GM12891 (cell line): ENCODE results near the gene PPP1R9B.
A peak's percentile ranks its signal among the peaks of the same experiment; 100 is the strongest.

Source experiments
- DNase-seq: peaks from one replicate; pipeline ENCODE4 v3.0.0; 2011; ENCODE audit warnings: low spot score; ENCODE audit not compliant: insufficient read length
- FAIRE-seq: peaks from 2 replicates; lab custom pipeline; 2011; peaks lifted over from hg19 to GRCh38; lab: Jason Lieb, UNC
- PAX5 ChIP-seq: IDR thresholded peaks from 2 replicates; pipeline ENCODE4 v1.6.1; 2011; ENCODE audit warnings: low read length, moderate library complexity, mild to moderate bottlenecking; ENCODE audit not compliant: insufficient read depth, severe bottlenecking
- POLR2A ChIP-seq: IDR thresholded peaks from 2 replicates; pipeline ENCODE4 v1.6.1; 2011; ENCODE audit warnings: low read depth, low read length, control low read depth
- POLR2AphosphoS5 ChIP-seq: IDR thresholded peaks from 2 replicates; pipeline ENCODE4 v1.6.1; 2011; ENCODE audit warnings: low read depth, low read length, control low read depth
- POU2F2 ChIP-seq: IDR thresholded peaks from 2 replicates; pipeline ENCODE4 v1.6.1; 2011; ENCODE audit warnings: low read depth, mild to moderate bottlenecking, control low read depth, low read length, moderate library complexity
- SPI1 ChIP-seq: IDR thresholded peaks from 2 replicates; pipeline ENCODE4 v1.6.1; 2011; ENCODE audit warnings: low read depth, low read length, control low read depth
- TAF1 ChIP-seq: IDR thresholded peaks from 2 replicates; pipeline ENCODE4 v1.6.1; 2011; ENCODE audit warnings: low read depth, low read length, control low read depth

The PPP1R9B gene

DNA sequence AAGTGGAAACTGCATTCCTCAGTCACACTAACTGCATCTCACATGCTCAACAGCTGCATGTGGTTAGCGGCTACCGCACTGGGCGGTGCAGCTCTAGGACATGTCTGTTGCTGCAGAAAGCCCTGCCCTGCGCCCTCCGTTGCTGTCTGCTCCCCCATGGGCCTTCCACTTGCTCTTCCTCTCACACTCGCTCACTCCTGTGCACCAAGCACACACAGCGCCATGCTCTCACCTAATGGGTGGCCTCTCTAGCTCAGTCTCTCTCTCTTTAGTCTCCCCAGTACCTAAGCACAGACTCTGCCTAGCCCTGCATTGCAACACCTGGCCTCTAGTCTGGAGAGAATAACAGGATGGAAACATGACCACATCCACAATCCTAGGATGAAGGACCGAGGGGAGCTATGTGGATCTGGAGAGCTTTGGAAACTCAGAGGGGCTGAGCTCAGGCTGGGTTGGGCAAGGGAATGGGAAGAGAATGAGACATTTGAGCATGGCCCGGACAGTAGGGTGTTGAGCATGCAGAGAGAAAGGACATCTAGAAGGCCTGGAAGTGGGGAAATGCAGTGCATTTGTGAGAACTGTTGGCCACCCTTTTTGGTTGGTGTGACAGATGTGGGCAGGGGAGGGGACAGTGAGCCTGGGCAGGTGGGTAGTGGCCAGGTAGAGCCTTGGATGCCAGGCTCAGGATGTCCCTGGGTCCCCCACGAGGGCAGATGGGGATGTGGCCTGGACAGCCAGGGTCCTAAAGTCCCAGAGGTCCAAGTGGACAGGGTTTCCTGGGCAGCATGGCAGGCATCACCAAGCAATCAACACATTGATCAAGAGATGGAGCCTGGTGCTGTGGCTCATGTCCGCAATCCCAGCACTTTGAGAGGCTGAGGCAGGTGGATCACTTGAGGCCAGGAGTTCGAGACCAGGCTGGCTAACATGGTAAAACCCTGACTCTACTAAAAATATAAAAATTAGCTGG, 31.4 kb upstream of the PPP1R9B start:
- DNase-seq, result no peak
- TF ChIP-seq SPI1 (no peak), PAX5 (no peak), POLR2A (no peak), POLR2AphosphoS5 (no peak), POU2F2 (no peak), TAF1 (no peak)
- no peak for FAIRE-seq

DNA sequence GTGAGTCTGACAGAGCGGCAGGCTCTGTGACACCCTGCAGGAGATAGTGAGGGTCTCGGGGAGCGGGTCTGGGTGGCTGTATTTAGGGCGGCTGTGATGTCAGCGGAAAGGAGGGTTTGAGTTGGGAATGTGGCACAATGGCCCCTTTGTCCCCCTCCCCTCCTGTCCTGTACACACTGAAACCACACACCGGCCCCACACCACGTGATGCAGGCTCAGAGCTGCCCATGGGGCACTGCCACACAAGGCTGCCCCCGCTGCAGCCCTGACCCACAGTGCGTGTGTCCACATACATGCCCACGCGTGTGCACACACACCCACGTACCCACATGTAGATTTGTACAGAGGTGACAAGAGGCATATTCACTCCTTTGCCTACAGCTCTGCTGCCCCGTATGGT, 30.7 kb upstream of the PPP1R9B start:
- TF ChIP-seq SPI1 (no peak), POLR2A (no peak), PAX5 (no peak), POU2F2 (no peak), POLR2AphosphoS5 (no peak), TAF1 (no peak)
- no peak for FAIRE-seq
- DNase-seq, result no peak

DNA sequence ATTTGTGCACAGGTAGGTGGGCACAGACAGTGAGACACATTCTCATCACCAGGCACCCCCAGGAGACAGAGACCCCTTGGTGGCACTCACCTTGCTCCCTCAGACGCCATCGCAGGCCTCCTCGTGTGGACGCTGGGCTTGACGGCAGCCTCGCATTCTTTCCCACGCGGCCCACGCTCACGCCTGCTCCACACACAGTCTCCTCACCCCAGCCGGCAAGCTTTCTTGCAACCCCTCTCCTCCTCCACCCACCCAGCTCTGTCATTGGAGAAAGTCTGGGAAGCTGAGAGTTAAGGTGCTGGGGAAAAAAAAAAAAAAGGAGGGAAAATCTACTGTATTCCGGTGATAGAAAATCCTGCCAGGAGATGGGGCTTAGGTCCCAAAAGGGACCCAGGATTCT, 30.1 kb upstream of the PPP1R9B start:
- TF ChIP-seq TAF1 (no peak), SPI1 (no peak), POU2F2 (no peak), PAX5 (no peak), POLR2A (no peak), POLR2AphosphoS5 (no peak)
- FAIRE-seq (no peak), DNase-seq (no peak)

DNA sequence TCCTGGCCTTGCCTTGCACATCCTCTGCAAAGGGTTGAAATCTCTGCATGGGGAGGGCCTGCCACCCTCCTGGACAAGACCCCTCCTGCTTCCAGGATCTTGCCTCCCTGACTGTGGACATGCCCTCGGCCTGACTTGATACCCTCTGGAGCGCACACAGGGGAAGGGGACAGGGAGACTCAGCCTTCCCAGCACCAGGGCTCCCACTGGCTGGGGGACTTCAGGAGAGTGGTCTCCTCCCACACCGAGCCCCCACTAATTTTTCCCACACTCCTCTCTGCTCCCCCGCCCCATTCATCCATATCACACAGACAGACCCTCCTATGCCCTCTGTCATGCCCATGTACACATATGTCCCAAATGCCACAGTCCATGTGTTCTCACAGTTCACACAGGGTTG, 29.6 kb upstream of the PPP1R9B start:
- DNase-seq, result no peak
- no peak for TF ChIP-seq POLR2AphosphoS5
- no peak for TF ChIP-seq PAX5
- no peak for TF ChIP-seq POU2F2
- TF ChIP-seq TAF1, result no peak
- no peak for TF ChIP-seq SPI1
- no peak for TF ChIP-seq POLR2A
- FAIRE-seq, result no peak

DNA sequence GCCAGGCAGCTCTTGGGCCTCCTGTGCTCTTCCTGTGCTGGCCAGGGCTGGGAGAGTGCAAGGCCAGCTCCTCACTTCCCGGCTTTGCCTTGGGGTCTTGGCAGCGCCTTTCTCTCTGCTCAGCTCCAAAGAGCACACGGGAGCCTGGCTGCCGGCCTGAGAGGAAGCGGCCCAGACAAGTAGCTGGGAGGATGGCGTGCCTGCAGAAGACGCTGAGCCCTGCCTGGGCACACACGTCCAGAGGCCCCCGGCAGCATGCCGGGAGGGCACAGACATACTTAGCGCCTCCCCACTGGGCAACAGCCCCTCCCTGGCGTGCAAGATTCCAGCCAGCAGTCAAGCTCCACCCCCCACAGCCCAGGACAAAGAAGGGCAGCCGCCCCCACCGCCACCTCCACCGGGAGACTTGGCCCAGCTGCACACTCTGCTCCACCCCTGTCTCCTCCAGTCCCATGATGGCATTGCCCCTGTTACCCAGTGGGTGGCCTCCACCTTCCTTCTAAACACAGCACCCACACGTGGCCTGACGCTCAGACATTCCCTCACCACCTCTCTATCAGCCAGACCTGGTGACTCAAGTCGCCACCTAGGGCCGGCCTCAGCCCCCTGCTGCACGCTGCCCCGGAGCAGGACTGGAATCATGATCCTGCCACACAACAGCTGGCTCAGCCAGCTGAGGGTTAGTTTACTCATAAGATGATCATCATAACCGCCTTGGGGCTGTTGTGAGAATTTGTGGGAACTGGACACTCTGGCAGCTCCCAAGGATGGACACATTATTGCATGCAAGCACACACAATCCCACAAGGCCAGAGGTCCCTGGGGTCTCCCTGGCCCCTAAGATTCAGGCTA, 27.7 kb upstream of the PPP1R9B start:
- DNase-seq (peak; percentile 68), FAIRE-seq (peak; percentile 84)
- TF ChIP-seq POLR2A, result no peak
- no peak for TF ChIP-seq TAF1
- TF ChIP-seq POU2F2, result no peak
- no peak for TF ChIP-seq SPI1
- no peak for TF ChIP-seq POLR2AphosphoS5
- no peak for TF ChIP-seq PAX5

- no peak for FAIRE-seq
- TF ChIP-seq TAF1, result no peak
- no peak for TF ChIP-seq POLR2A
- TF ChIP-seq POU2F2, result no peak
- TF ChIP-seq POLR2AphosphoS5, result no peak
- TF ChIP-seq SPI1, result no peak
- no peak for DNase-seq
These were observed 27.0 kb upstream of the PPP1R9B start for GRCh38 chr17:50177476-50177875.

DNA sequence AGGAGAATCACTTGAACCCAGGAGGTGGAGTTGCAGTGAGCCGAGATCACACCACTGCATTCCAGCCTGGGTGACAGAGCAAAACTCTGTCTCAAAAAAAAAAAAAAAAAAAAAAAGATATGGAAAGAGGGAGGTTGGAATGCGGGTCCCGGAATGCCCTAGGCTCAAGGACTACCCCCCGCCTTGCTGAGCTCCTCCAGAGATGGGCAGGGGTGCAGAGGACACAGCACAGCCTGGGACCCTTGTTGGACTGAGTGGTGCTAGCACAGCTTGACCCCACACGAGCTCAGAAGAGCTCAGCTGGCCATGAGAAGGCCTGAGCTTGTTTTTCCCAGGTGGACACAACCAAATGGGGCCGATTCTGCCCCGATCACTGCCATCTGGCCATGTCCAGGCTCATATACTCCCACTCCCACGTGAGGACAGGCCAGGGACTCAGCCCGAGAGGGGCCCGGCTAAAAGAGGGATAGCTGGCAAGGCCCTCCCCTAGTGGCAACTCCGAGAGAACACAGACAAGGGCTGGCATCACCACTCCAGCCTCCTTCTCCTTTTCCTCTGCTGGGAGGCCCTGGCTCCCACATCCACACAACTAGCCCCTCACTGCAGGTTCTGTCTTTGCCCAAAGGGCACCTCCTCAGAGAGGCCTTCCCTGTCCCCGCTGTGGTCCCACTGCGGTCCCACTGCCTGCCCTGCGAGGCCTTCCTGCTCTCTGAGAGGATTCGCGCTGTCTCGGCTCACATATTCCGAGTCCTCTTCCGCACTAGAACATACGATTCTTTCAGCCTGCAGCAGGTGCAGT, 26.3 kb upstream of the PPP1R9B start:
- no peak for TF ChIP-seq SPI1
- FAIRE-seq (no peak), DNase-seq (no peak)

DNA sequence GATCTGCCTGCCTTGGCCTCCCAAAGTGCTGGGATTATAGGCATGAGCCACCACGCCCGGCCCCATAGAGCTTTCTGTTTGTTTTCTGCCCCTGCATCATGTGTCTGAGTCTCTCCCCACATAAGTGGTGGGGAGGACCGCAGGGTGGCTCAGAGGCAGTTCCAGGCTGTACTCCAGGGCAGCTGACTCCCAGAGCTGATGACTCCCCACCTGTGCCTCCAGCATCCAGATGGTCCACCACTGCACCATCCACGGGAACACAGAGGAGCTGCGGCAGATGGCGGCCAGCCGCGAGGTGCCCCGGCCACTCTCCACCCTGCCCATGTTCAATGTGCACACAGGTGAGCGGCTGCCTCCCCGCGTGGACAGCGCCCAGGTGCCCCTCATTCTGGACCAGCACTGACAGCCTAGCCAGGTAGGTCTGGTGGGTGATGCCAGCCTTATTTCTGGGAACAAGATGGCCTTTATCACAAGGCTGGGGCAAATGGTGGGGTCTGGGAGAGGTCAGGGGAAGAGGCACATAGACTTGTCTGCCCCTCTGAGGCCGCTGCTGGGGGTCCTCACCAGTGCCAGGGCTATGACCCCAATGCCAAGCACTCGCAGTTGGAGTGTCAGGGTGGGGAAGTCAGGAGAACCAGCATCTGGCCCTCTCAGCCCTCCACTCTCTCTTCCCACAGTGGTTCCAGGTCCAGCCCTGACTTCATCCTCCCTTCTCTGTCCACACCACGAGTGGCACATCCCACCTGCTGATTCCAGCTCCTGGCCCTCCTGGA, 24.7 kb upstream of the PPP1R9B start:
- DNase-seq (no peak), FAIRE-seq (no peak)
- no peak for TF ChIP-seq SPI1
- no peak for TF ChIP-seq POLR2AphosphoS5
- TF ChIP-seq POU2F2, result no peak

DNA sequence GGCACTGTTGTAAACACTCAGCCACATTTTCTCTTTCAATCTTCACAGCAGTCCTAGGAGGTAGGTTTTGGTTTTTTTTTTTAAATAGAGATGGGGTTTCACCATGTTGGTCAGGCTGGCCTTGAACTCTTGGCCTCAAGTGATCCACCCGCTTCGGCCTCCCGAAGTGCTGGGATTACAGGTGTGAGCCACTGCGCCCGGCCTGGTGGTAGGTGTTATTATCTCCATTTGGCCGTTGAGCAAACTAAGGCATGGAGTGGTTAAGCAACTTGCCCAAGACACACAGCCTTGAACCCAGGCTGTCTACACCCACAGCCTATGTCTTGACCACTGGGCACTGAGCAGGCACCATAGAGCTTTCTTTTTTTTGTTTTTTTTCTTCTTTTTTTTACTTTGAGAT, 24.0 kb upstream of the PPP1R9B start:
- DNase-seq, result no peak
- TF ChIP-seq POLR2A (no peak), POU2F2 (no peak), SPI1 (no peak), TAF1 (no peak), PAX5 (no peak), POLR2AphosphoS5 (no peak)
- FAIRE-seq, result peak; percentile 23
